HG03139 (cell line): ENCODE measurements around the gene CYP4B1.
"Not testable (repeated sequence)": the region's sequence is repeated elsewhere in the genome, so short reads cannot be mapped to it uniquely, and the experiment has no call there.

Source experiments
- ATAC-seq: cut with Tn5 transposase; IDR thresholded peaks from one replicate; pipeline ENCODE4 v1.9.1; 2021; ENCODE audit not compliant: unreplicated experiment

Gene CYP4B1

GRCh38 chr1:46798810-46799209, at the start of gene CYP4B1:
CYP4B1 (plus strand) TSS chr1:46799046; CDS start chr1:46799082, 36 bp downstream.
- ATAC-seq = no peak

DNA sequence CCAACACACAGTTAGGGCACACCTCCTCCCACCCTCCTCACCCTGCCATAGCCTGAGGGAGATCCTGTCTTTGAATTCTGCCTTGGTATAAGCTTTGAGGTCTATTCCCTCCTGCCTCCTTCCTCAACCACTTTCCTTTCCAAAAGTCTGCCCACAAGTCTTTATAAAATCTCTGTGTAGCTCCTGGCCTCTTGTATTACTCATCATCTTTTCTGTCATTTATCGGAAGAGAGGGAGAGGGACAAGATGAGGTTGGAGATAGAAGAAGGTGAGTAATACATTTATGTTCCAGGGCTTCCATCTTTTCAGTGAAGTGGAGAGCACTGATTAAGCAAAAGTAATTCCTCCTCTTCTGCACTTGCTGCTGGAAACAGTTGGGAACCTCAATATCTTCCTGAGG, 49.4 kb upstream of the CYP4B1 start:
- no peak for ATAC-seq

GRCh38 chr1:46749921-46750404, 48.9 kb upstream of the CYP4B1 start:
- no peak for ATAC-seq

DNA sequence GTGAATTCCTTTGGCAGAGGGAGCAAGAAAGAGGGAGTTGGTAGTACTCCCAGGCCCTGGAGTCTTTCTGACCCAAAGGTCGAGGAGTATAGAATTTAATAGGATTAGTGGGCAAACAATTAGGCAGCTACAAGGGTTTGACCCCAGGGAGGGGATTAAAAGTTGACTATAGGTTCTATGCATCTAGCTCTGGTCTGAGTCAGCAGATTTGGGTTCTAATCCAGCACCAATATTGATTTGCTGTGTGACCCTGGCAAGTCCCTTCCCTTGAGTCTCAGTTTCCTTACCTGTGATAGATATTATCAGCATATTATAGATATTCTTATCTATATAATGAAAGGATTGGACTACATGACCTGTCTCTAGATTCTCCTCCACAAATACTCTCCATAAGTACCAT, 44.9 kb upstream of the CYP4B1 start:
- ATAC-seq = no peak

- ATAC-seq = not testable (repeated sequence)
Measured at GRCh38 chr1:46754707-46755106, 44.1 kb upstream of the CYP4B1 start.

DNA sequence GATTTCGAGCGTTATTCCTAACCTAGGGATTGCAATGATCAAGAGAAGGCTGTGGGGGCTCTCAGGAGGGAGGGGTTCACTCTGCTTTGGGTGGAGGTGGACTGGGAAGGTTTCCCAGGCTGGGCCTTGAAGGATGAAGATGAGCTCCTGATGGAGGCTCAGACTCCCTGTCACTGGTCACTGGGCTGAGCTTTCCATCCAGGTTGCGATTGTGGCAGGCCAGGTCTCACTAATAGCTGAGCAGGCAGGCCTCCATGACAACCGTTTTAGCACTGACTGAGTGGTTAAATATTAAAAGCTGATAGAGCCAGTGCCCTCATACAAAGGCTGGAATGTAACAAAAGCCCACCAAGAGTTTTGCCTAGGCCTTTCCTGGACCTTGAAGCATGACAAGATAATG, 43.7 kb upstream of the CYP4B1 start:
- no peak for ATAC-seq

DNA sequence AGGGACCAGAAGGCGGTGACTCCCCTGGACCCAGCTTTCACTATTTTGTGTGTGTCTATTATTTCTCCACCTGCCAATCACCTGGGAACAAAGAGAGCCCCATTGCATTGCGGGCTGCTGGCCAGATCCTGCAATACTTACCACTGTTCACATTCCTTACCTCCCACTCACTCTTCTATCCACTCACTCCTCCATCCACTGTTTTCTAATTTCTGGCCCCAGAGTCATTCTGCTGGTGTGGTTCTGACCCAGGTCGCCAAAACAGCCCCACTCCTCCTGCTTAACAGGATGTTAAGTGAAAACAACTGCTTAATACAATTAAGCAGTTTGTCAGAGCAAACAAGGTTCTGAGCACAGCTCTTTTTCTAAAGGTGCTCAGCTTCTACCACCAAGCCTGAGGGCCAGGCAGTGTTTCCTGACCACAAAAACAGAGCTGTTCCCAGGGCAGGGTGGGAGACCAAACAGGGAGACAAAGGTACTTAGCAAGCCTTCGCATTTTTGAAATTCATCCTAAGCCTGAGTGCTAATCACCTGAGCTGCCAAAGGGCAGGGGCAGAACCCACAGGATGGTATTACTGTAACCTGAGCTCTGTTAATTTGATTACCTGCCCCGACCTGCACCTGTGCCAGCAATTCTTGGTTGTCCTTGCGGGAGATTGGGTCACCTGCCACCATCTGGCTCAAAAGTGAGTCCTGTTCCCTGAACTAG, 41.4 kb upstream of the CYP4B1 start:
- ATAC-seq = no peak

- ATAC-seq = no peak
Measured at GRCh38 chr1:46757956-46758528, 40.8 kb upstream of the CYP4B1 start.

- no peak for ATAC-seq
Measured at GRCh38 chr1:46760558-46761166, 38.2 kb upstream of the CYP4B1 start.

GRCh38 chr1:46761740-46762139, 37.1 kb upstream of the CYP4B1 start:
- ATAC-seq = no peak

DNA sequence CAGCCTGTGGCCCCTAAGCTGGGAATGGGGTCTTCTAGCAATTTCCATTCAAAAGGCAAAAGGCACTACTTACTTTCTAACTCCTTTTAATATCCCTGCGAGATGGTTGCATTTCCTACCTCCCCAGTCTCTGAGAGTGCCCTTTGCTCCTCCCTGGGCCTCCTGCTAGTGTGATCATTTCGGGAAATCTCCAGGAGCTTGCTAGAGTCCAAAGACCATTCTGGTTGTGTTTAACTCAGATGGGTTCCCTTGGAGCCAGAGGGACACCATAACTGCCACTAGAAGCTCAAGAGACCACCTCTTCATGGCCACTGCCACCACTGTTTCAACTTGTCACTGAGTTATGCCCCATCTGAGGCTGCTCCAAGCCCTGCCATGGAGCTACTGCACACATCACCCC, 34.4 kb upstream of the CYP4B1 start:
- no peak for ATAC-seq

- no peak for ATAC-seq
Measured at GRCh38 chr1:46767649-46768282, 31.1 kb upstream of the CYP4B1 start.

GRCh38 chr1:46768445-46768844, 30.4 kb upstream of the CYP4B1 start:
- no peak for ATAC-seq

- ATAC-seq = no peak
Measured at GRCh38 chr1:46769028-46769740, 29.7 kb upstream of the CYP4B1 start.

- ATAC-seq = no peak
Measured at GRCh38 chr1:46770541-46770940, 28.3 kb upstream of the CYP4B1 start.

DNA sequence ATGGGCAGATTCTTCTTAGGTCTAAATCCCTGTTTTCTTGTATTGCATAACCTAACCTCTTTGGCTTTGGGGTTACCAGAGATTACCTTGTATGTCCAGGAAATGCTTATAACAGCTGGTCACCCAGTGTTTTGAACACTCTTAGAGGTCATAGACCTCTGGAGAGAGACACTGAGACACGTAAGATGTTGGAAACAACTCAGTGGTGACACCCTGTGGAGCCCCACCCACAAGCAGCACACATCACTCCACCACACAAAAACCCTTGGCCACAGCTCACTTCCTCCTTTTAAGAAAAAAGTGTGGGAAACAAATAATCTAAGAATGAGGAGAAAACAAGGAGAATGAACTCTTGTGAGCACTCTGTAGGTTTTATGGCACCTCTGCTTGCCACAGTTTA, 26.3 kb upstream of the CYP4B1 start:
- no peak for ATAC-seq

GRCh38 chr1:46774297-46774696, 24.5 kb upstream of the CYP4B1 start:
- ATAC-seq = no peak

DNA sequence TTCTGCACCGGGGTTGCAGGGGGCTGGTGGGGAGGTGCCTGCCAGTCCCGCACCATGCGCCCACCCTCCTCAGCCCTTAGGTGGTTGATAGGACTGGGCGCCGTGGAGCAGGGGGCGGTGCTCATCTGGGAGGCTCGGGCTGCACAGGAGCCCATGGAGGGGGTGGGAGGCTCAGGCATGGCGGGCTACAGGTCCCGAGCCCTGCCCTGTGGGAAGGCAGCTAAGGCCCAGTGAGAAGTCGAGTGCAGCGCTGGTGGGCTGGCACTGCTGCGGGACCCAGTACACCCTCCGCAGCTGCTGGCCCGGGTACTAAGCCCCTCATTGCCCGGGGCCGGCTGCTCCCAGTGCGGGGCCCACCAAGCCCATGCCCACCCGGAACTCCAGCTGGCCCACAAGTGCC, 20.4 kb upstream of the CYP4B1 start:
- not testable (repeated sequence) for ATAC-seq

GRCh38 chr1:46784666-46785065, 14.2 kb upstream of the CYP4B1 start:
- ATAC-seq = no peak

- not testable (repeated sequence) for ATAC-seq
Measured at GRCh38 chr1:46788634-46789033, 10.2 kb upstream of the CYP4B1 start.

GRCh38 chr1:46790446-46791101, 8.3 kb upstream of the CYP4B1 start:
- ATAC-seq = no peak
